ENCODE results near the gene CTDNEP1.

Gene CTDNEP1

GRCh38 chr17:7224661-7225111 is 26.8 kb downstream of the CTDNEP1 start:
- no peak for DNase-seq (ENCODE audit: low read depth)
- H3K4me3 ChIP-seq (ENCODE audit: low read length) = no peak overlapping the region
- TF ChIP-seq CTCF (conservative IDR thresholded peaks at IDR 0.05; ENCODE audit: low read depth, low read length) = no peak

- TF ChIP-seq CTCF (conservative IDR thresholded peaks at IDR 0.05; ENCODE audit: low read depth, low read length) = no peak
- no peak for DNase-seq (ENCODE audit: low read depth)
- no peak overlapping the region for H3K4me3 ChIP-seq (ENCODE audit: low read length)
These were observed 27.4 kb downstream of the CTDNEP1 start for GRCh38 chr17:7224110-7224509.

GRCh38 chr17:7223375-7223774 is 28.2 kb downstream of the CTDNEP1 start:
- DNase-seq (ENCODE audit: low read depth) = no peak
- H3K4me3 ChIP-seq (ENCODE audit: low read length) = no peak overlapping the region
- TF ChIP-seq CTCF (conservative IDR thresholded peaks at IDR 0.05; ENCODE audit: low read depth, low read length) = no peak

GRCh38 chr17:7222972-7223292 is 28.6 kb downstream of the CTDNEP1 start:
- no peak for TF ChIP-seq CTCF (conservative IDR thresholded peaks at IDR 0.05; ENCODE audit: low read depth, low read length)
- H3K4me3 ChIP-seq (ENCODE audit: low read length) = no peak overlapping the region
- DNase-seq (ENCODE audit: low read depth) = no peak

- H3K4me3 ChIP-seq (ENCODE audit: low read length) = no peak overlapping the region
- no peak for TF ChIP-seq CTCF (conservative IDR thresholded peaks at IDR 0.05; ENCODE audit: low read depth, low read length)
- no peak for DNase-seq (ENCODE audit: low read depth)
These were observed 29.2 kb downstream of the CTDNEP1 start for GRCh38 chr17:7222093-7222971.

- no peak overlapping the region for H3K4me3 ChIP-seq (ENCODE audit: low read length)
- no peak for TF ChIP-seq CTCF (conservative IDR thresholded peaks at IDR 0.05; ENCODE audit: low read depth, low read length)
- no peak for DNase-seq (ENCODE audit: low read depth)
These were observed 30.0 kb downstream of the CTDNEP1 start for GRCh38 chr17:7221278-7222092.

Measured in retinal pigment epithelial cell (primary cell).